Stimulated activated CD4-positive, alpha-beta T cell treated with anti-CD3 and anti-CD28 coated beads, Interleukin-1b, Interleukin-23, amount 100 ng/mL, for 24 hours (primary cell): ENCODE measurements around the gene ATP11A.

ENCODE experiments used
- DNase-seq, 4 experiments: peaks; one replicate each; pipeline ENCODE4 v3.0.0-alpha.2; 2020; ENCODE audit warnings: low read depth in 4 of 4, low spot score in 1 of 4

ATP11A gene

GRCh38 chr13:112741185-112741755 is 51.4 kb downstream of the ATP11A start:
- no peak for DNase-seq

GRCh38 chr13:112741835-112742570 is 52.2 kb downstream of the ATP11A start:
- no peak for DNase-seq

GRCh38 chr13:112742583-112742982 is 52.7 kb downstream of the ATP11A start:
- no peak for DNase-seq

GRCh38 chr13:112743451-112744167 is 53.8 kb downstream of the ATP11A start:
- no peak for DNase-seq

- no peak for DNase-seq
Observed at GRCh38 chr13:112744168-112745021, 54.6 kb downstream of the ATP11A start.

- no peak for DNase-seq
Observed at GRCh38 chr13:112746044-112746443, 56.2 kb downstream of the ATP11A start.

- no peak for DNase-seq
Observed at GRCh38 chr13:112747256-112747655, 57.4 kb downstream of the ATP11A start.

GRCh38 chr13:112748947-112749735 is 59.3 kb downstream of the ATP11A start:
- DNase-seq, result no peak

GRCh38 chr13:112750570-112750969 is 60.7 kb downstream of the ATP11A start:
- no peak for DNase-seq

GRCh38 chr13:112751617-112752016 is 61.8 kb downstream of the ATP11A start:
- DNase-seq, result no peak

GRCh38 chr13:112752211-112752610 is 62.4 kb downstream of the ATP11A start:
- DNase-seq, result no peak

GRCh38 chr13:112752711-112753541 is 63.1 kb downstream of the ATP11A start:
- peak in 1 of 4 experiments; percentile 3 for DNase-seq

- no peak for DNase-seq
Observed at GRCh38 chr13:112753833-112754232, 64.0 kb downstream of the ATP11A start.

- no peak for DNase-seq
Observed at GRCh38 chr13:112754281-112755025, 64.6 kb downstream of the ATP11A start.

- DNase-seq, result no peak
Observed at GRCh38 chr13:112755331-112755730, 65.5 kb downstream of the ATP11A start.

- no peak for DNase-seq
Observed at GRCh38 chr13:112756081-112756480, 66.2 kb downstream of the ATP11A start.

- DNase-seq, result no peak
Observed at GRCh38 chr13:112756511-112756966, 66.7 kb downstream of the ATP11A start.

- DNase-seq, result no peak
Observed at GRCh38 chr13:112756967-112757758, 67.3 kb downstream of the ATP11A start.
